SKM-1 (cell line): ENCODE measurements around the gene RHBG.

ENCODE experiments used
- DNase-seq: peaks from one replicate; lab custom pipeline; 2025; ENCODE audit not compliant: unreplicated experiment; lab: John Stamatoyannopoulos, UW

RHBG gene

GRCh38 chr1:156402331-156403020 is 33.5 kb downstream of the RHBG start:
- DNase-seq, result no peak

GRCh38 chr1:156405670-156406069 is 36.7 kb downstream of the RHBG start:
- no peak for DNase-seq

- no peak for DNase-seq
Measured at GRCh38 chr1:156406251-156406650, 37.2 kb downstream of the RHBG start.

GRCh38 chr1:156407344-156407743 is 38.3 kb downstream of the RHBG start:
- no peak for DNase-seq

GRCh38 chr1:156407760-156408159 is 38.7 kb downstream of the RHBG start:
- no peak for DNase-seq

- no peak for DNase-seq
Measured at GRCh38 chr1:156409439-156409838, 40.4 kb downstream of the RHBG start.

- DNase-seq, result no peak
Measured at GRCh38 chr1:156410238-156410637, 41.2 kb downstream of the RHBG start.

- DNase-seq, result no peak
Measured at GRCh38 chr1:156410740-156411139, 41.7 kb downstream of the RHBG start.

GRCh38 chr1:156412653-156413321 is 43.8 kb downstream of the RHBG start:
- DNase-seq, result no peak

- DNase-seq, result no peak
Measured at GRCh38 chr1:156413391-156414246, 44.6 kb downstream of the RHBG start.

- DNase-seq, result no peak
Measured at GRCh38 chr1:156414461-156415064, 45.6 kb downstream of the RHBG start.

GRCh38 chr1:156416993-156417392 is 48.0 kb downstream of the RHBG start:
- DNase-seq, result no peak

- no peak for DNase-seq
Measured at GRCh38 chr1:156417401-156418020, 48.5 kb downstream of the RHBG start.

GRCh38 chr1:156418416-156419070 is 49.5 kb downstream of the RHBG start:
- no peak for DNase-seq

GRCh38 chr1:156419854-156420204 is 50.8 kb downstream of the RHBG start:
- DNase-seq, result no peak

GRCh38 chr1:156420205-156421061 is 51.4 kb downstream of the RHBG start:
- no peak for DNase-seq

- no peak for DNase-seq
Measured at GRCh38 chr1:156421062-156421938, 52.3 kb downstream of the RHBG start.

- DNase-seq, result no peak
Measured at GRCh38 chr1:156421939-156422601, 53.1 kb downstream of the RHBG start.
